ENCODE data around the gene ZCWPW2.

ZCWPW2 gene

GRCh38 chr3:28348629-28349468, at the start of gene ZCWPW2, which contains the start of gene AZI2:
TSS of gene ZCWPW2 (plus strand) at chr3:28348721. CDS start at chr3:28413069, 64,348 bp downstream.
TSS of gene AZI2 (minus strand) at chr3:28348824. CDS start at chr3:28340617, 8,207 bp downstream.
- ATAC-seq: peak; percentile 94 to 95

- no peak for ATAC-seq
These were observed 48.8 kb upstream of the ZCWPW2 start for GRCh38 chr3:28299705-28300104.

- ATAC-seq: no peak
These were observed 48.1 kb upstream of the ZCWPW2 start for GRCh38 chr3:28300345-28300962.

GRCh38 chr3:28301688-28302087, 46.8 kb upstream of the ZCWPW2 start:
- ATAC-seq: no peak

- ATAC-seq: no peak
These were observed 40.3 kb upstream of the ZCWPW2 start for GRCh38 chr3:28308196-28308595.

GRCh38 chr3:28315711-28316110, 32.8 kb upstream of the ZCWPW2 start:
- no peak for ATAC-seq

- ATAC-seq: no peak
These were observed 32.3 kb upstream of the ZCWPW2 start for GRCh38 chr3:28316226-28316625.

- ATAC-seq: peak; percentile 85 to 91
These were observed 31.0 kb upstream of the ZCWPW2 start for GRCh38 chr3:28317438-28318022.

GRCh38 chr3:28320981-28321380, 27.5 kb upstream of the ZCWPW2 start:
- ATAC-seq: no peak

GRCh38 chr3:28322464-28322863, 26.1 kb upstream of the ZCWPW2 start:
- ATAC-seq: no peak

- peak; percentile 81 to 82 for ATAC-seq
These were observed 22.0 kb upstream of the ZCWPW2 start for GRCh38 chr3:28326458-28326926.

GRCh38 chr3:28328188-28329151, 20.1 kb upstream of the ZCWPW2 start:
- no peak for ATAC-seq

- no peak for ATAC-seq
These were observed 14.0 kb upstream of the ZCWPW2 start for GRCh38 chr3:28334552-28334951.

GRCh38 chr3:28335246-28335645, 13.3 kb upstream of the ZCWPW2 start:
- ATAC-seq: no peak

- no peak for ATAC-seq
These were observed 11.3 kb upstream of the ZCWPW2 start for GRCh38 chr3:28337230-28337629.

GRCh38 chr3:28343144-28343543, 5.4 kb upstream of the ZCWPW2 start:
- ATAC-seq: no peak

GRCh38 chr3:28345690-28346089, 2.8 kb upstream of the ZCWPW2 start:
- no peak for ATAC-seq

- ATAC-seq: no peak
These were observed 902 bp upstream of the ZCWPW2 start for GRCh38 chr3:28347374-28348264.

- ATAC-seq: peak; percentile 71 to 74
These were observed 274 bp upstream of the ZCWPW2 start for GRCh38 chr3:28348265-28348628.

GRCh38 chr3:28349469-28350000, 1.0 kb downstream of the ZCWPW2 start:
- ATAC-seq: peak in 1 of 2 donors; percentile 3

GRCh38 chr3:28376424-28376823, 27.9 kb downstream of the ZCWPW2 start:
- no peak for ATAC-seq
